OCI-LY7 (cell line): ENCODE data around the gene EPSTI1. TPM values are rescaled to one million over a fixed set of nuclear protein-coding genes. Genes with fewer than 3 reads are reported as not detected.

Experiments used
- BruUV-seq: library from RNA; stranded (reverse); fragments of 400-500 nt; replicated peaks from 2 replicates; lab custom pipeline; 2021; lab: Mats Ljungman, UMichigan
- CTCF ChIA-PET: fragments of 300-600 bp; sonication (Branson Sonifier 250); formaldehyde crosslinking; loops from one replicate; lab custom pipeline; 2022; ENCODE audit warnings: antibody characterized with exemption; ENCODE audit not compliant: unreplicated experiment; lab: Charles Lee
- POLR2A ChIA-PET: fragments of 300-600 bp; sonication (Branson Sonifier 250); formaldehyde crosslinking; loops from one replicate; lab custom pipeline; 2022; ENCODE audit warnings: antibody characterized with exemption; lab: Charles Lee
- DNase-seq: peaks from one replicate; pipeline ENCODE4 v3.0.0-alpha.2; 2015; ENCODE audit warnings: low spot score
- H2AFZ ChIP-seq: fragments of 200-600 bp; sonication (generic), shearing (Covaris generic); 2 replicates; pipeline ENCODE4 v1.6.1; 2014; ENCODE audit warnings: mild to moderate bottlenecking, antibody characterized with exemption, low read length, moderate library complexity
- H3K27ac ChIP-seq: fragments of 200-600 bp; sonication (generic); 2 replicates; pipeline ENCODE4 v1.5.1; 2014; ENCODE audit warnings: mixed run types, low read depth, mild to moderate bottlenecking, moderate library complexity, low read length, inconsistent platforms; ENCODE audit not compliant: poor library complexity, severe bottlenecking
- H3K36me3 ChIP-seq: fragments of 200-600 bp; sonication (generic); 2 replicates; pipeline ENCODE4 v1.6.1; 2014; ENCODE audit warnings: mild to moderate bottlenecking, antibody characterized with exemption, low read length, moderate library complexity, mixed read lengths; ENCODE audit not compliant: insufficient read depth
- H3K4me1 ChIP-seq: fragments of 200-600 bp; sonication (generic); 2 replicates; pipeline ENCODE4 v1.5.1; 2014; ENCODE audit warnings: mild to moderate bottlenecking, low read length; ENCODE audit not compliant: insufficient read depth, poor library complexity, severe bottlenecking
- H3K4me2 ChIP-seq: fragments of 200-600 bp; sonication (generic); 2 replicates; pipeline ENCODE4 v1.6.1; 2014; ENCODE audit warnings: mild to moderate bottlenecking, low read length
- H3K4me3 ChIP-seq: fragments of 200-600 bp; sonication (generic); 2 replicates; pipeline ENCODE4 v1.5.1; 2014; ENCODE audit warnings: mild to moderate bottlenecking, low read depth, low read length; ENCODE audit not compliant: poor library complexity, severe bottlenecking
- H3K79me2 ChIP-seq: fragments of 200-600 bp; sonication (generic); 2 replicates; pipeline ENCODE4 v1.6.1; 2016; ENCODE audit warnings: low read depth, mild to moderate bottlenecking, low read length, moderate library complexity, mixed read lengths; ENCODE audit not compliant: insufficient read depth
- H3K9me2 ChIP-seq: fragments of 200-600 bp; sonication (generic); 2 replicates; pipeline ENCODE4 v1.6.1; 2016; ENCODE audit warnings: mild to moderate bottlenecking, low read length, mixed read lengths; ENCODE audit not compliant: insufficient read depth
- H3K9me3 ChIP-seq: fragments of 200-600 bp; sonication (generic); 2 replicates; pipeline ENCODE4 v1.6.1; 2014; ENCODE audit warnings: mild to moderate bottlenecking, mixed run types, low read length, mixed read lengths
- H4K20me1 ChIP-seq: fragments of 200-600 bp; sonication (generic); 2 replicates; pipeline ENCODE4 v1.6.1; 2014; ENCODE audit warnings: mild to moderate bottlenecking, antibody characterized with exemption, low read length, moderate library complexity, mixed read lengths; ENCODE audit not compliant: insufficient read depth
- EZH2phosphoT487 ChIP-seq: fragments of 200-600 bp; sonication (generic); IDR thresholded peaks from 2 replicates; pipeline ENCODE4 v1.6.1; 2018; ENCODE audit warnings: low read depth, borderline replicate concordance, mild to moderate bottlenecking, mixed run types, antibody characterized with exemption, low read length, moderate library complexity, mixed read lengths
- intact Hi-C: fragments of 100-400 bp; cut with micrococcal nuclease; formaldehyde crosslinking; loops from one replicate; pipeline ENCODE4 v1.10.0; 2022; ENCODE audit not compliant: unreplicated experiment
- total RNA-seq, 2 experiments: library from RNA; depleted of rRNA in 1 of 2; stranded (reverse); fragments of >200 nt in 1 of 2; shearing (Covaris generic) in 1 of 2; gene quantifications; 2 replicates each; pipeline ENCODE4 v1.2.3, GENCODE V29; 2014 to 2022
- TF ChIP-seq, protein P1 (sequence below): fragments of 200-600 bp; sonication (generic); conservative IDR thresholded peaks from 2 replicates; pipeline ENCODE4 v1.5.1; 2014; ENCODE audit warnings: mild to moderate bottlenecking, antibody characterized with exemption, low read length, moderate library complexity, mixed read lengths

EPSTI1 gene
- total RNA-seq, 2 experiments from 2014 or later = 0.49 to 2.1 TPM

DNA sequence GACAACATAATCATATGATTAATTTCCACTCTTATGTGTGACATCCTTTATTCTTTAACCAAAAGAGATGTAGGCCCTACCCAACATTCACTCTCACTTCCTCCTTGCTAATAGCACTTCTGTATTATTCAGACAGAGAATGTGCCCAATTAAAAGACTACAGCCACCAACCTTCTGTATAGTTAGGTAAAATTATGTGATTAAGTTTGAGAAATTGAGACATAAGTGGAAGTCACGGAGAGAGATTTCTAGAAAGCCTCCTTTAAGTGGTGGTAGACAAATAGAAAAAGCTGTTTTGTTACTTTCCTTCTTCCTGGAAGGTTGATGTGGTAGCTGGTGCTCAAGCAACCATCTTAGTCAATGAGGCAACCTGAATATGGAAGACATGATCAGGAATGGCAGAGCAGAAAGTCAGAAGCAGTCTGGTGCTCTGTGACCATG is 14.8 kb downstream of the EPSTI1 start:
- no peak for TF ChIP-seq EZH2phosphoT487
- TF ChIP-seq, protein P1, sequence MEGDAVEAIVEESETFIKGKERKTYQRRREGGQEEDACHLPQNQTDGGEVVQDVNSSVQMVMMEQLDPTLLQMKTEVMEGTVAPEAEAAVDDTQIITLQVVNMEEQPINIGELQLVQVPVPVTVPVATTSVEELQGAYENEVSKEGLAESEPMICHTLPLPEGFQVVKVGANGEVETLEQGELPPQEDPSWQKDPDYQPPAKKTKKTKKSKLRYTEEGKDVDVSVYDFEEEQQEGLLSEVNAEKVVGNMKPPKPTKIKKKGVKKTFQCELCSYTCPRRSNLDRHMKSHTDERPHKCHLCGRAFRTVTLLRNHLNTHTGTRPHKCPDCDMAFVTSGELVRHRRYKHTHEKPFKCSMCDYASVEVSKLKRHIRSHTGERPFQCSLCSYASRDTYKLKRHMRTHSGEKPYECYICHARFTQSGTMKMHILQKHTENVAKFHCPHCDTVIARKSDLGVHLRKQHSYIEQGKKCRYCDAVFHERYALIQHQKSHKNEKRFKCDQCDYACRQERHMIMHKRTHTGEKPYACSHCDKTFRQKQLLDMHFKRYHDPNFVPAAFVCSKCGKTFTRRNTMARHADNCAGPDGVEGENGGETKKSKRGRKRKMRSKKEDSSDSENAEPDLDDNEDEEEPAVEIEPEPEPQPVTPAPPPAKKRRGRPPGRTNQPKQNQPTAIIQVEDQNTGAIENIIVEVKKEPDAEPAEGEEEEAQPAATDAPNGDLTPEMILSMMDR = no peak
- no peaks in the 10 kb centered on the region for H3K4me1 ChIP-seq
- BruUV-seq = no TSS peak

DNA sequence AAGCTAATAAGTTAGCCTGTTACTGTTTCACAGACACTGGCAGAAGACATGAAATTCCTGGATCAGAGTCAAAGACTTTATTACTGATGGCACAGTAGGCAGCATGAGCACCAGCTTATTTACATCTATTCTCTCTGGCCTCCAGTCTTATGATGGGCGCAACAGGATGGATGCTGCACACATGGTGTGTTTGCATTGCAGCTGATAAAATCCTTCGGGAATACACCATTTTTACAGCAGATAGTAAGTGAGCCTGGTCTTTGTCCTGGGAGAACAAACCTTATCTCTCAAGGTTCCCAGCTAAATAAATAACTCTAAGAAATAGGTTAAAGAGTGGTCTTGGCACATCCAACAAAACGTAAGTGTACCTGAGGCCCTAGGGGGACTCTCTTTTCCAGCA is 16.0 kb downstream of the EPSTI1 start:
- DNase-seq = no peak
- POLR2A ChIA-PET = interaction anchor here (0.6 to 0.7 kb wide), 2 partner anchors 20 to 22 kb away, joined by 3 to 4 read pairs; no protein-coding TSS in a partner anchor
- Histone ChIP-seq H3K79me2 (no peaks in the 10 kb centered on the region), H4K20me1 (no peaks in the 10 kb centered on the region), H3K4me2 (no peak overlapping the region), H3K9me2 (no peaks in the 10 kb centered on the region), H3K27ac (no peak overlapping the region), H3K36me3 (no peaks in the 10 kb centered on the region), H2AFZ (no peak overlapping the region), H3K9me3 (peaks cover 6% of the 10 kb centered on the region; the same call in 1 of the 2 replicates), H3K4me1 (no peaks in the 10 kb centered on the region), H3K4me3 (no peak overlapping the region)
- CTCF ChIA-PET = no interaction called here
- TF ChIP-seq, protein P1 = no peak
- no peak for TF ChIP-seq EZH2phosphoT487
- BruUV-seq = no TSS peak
- intact Hi-C loops = no loop called here

More for the DNA sequence above, 14.8 kb downstream of the EPSTI1 start:
- no peak for DNase-seq
- Histone ChIP-seq H3K4me2 (no peak overlapping the region), H3K4me3 (no peak overlapping the region), H3K9me2 (no peaks in the 10 kb centered on the region), H4K20me1 (no peaks in the 10 kb centered on the region), H3K79me2 (no peaks in the 10 kb centered on the region), H2AFZ (no peak overlapping the region), H3K27ac (no peak overlapping the region), H3K36me3 (no peaks in the 10 kb centered on the region), H3K9me3 (peaks cover 6% of the 10 kb centered on the region; the same call in 1 of the 2 replicates)
- ChIA-PET POLR2A (no interaction called here), CTCF (no interaction called here)
- intact Hi-C loops = no loop called here

DNA sequence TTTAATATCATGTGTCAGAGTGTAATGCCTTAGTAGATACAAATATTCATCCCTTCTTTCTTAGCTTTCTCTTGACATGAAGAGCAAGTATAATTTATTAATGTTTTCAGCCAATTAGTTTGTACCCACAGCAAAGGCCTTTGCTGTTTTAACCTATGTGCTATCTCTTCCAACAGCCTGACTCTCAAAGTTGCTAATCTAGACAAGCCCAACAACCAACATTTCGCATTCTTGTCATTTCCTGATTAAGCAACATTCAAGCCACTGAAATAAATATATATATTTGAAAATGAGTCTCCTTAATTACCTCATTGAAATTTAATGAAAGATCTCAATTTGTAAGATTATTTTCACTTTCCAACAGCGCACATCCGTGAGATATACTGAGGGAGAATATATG is 18.5 kb downstream of the EPSTI1 start:
- ChIA-PET POLR2A (no interaction called here), CTCF (no interaction called here)
- Histone ChIP-seq H3K9me2 (no peaks in the 10 kb centered on the region), H2AFZ (no peak overlapping the region), H3K79me2 (no peaks in the 10 kb centered on the region), H3K9me3 (peaks cover 6% of the 10 kb centered on the region; the same call in 1 of the 2 replicates), H3K4me1 (no peaks in the 10 kb centered on the region), H3K27ac (no peak overlapping the region), H4K20me1 (no peaks in the 10 kb centered on the region), H3K4me2 (no peak overlapping the region), H3K36me3 (no peaks in the 10 kb centered on the region), H3K4me3 (no peak overlapping the region)
- TF ChIP-seq EZH2phosphoT487 = no peak
- TF ChIP-seq, protein P1 = no peak
- no TSS peak for BruUV-seq
- intact Hi-C loops = loop anchor here (5.0 kb wide), 1 partner anchor 894 kb away; no protein-coding TSS in a partner anchor
- no peak for DNase-seq
